CD14-positive monocyte (primary cell): Measurements from ENCODE around the gene TEX50. TPM values are rescaled to one million over a fixed set of nuclear protein-coding genes. Genes with fewer than 3 reads are reported as not detected.
"Not testable (repeated sequence)": the region's sequence is repeated elsewhere in the genome, so short reads cannot be mapped to it uniquely, and the experiment has no call there.

Experiments
- DNase-seq, 3 donors: peaks; one replicate each; pipeline ENCODE4 v3.0.0-alpha.2; 2011 to 2022
- H2AFZ ChIP-seq: 2 replicates; pipeline ENCODE4 v1.6.0; 2012; ENCODE audit warnings: mild to moderate bottlenecking, low read depth, low read length, inconsistent platforms; ENCODE audit not compliant: insufficient read depth, poor library complexity, severe bottlenecking
- H3K27ac ChIP-seq, 2 donors: 1 replicate in 1 of 2; 2 replicates in 1 of 2; pipeline ENCODE4 v1.5.1; 2012 to 2013; ENCODE audit warnings: low read length in 2 of 2, control low read depth in 1 of 2, inconsistent platforms in 1 of 2, low read depth in 1 of 2, mild to moderate bottlenecking in 1 of 2
- H3K27me3 ChIP-seq, 2 donors: one replicate each; pipeline versions ENCODE4 v1.6.0 to v1.6.1; 2011 to 2013; ENCODE audit warnings: low read length in 2 of 2; ENCODE audit not compliant: control insufficient read depth in 2 of 2, insufficient read depth in 2 of 2
- H3K36me3 ChIP-seq, 2 donors: replicated peaks in 1 of 2; 1 replicate in 1 of 2; 2 replicates in 1 of 2; pipeline versions ENCODE4 v1.5.1 to v1.6.1; 2012 to 2013; ENCODE audit warnings: low read length in 2 of 2, control low read depth in 1 of 2, inconsistent platforms in 1 of 2, mild to moderate bottlenecking in 1 of 2; ENCODE audit not compliant: insufficient read depth in 2 of 2, control insufficient read depth in 1 of 2
- H3K4me1 ChIP-seq, 2 donors: 1 replicate in 1 of 2; 2 replicates in 1 of 2; pipeline versions ENCODE4 v1.5.1 to v1.6.1; 2012 to 2013; ENCODE audit warnings: low read length in 2 of 2, control low read depth in 1 of 2, inconsistent platforms in 1 of 2, mild to moderate bottlenecking in 1 of 2, moderate library complexity in 1 of 2; ENCODE audit not compliant: insufficient read depth in 2 of 2, control insufficient read depth in 1 of 2
- H3K4me2 ChIP-seq: replicated peaks from 2 replicates; pipeline ENCODE3; 2012; ENCODE audit warnings: low read length, moderate library complexity, mild to moderate bottlenecking; ENCODE audit not compliant: poor library complexity, severe bottlenecking; ENCODE audit errors: extremely low read depth
- H3K4me3 ChIP-seq, 3 experiments: fragments of 200-600 bp in 1 of 3; sonication (generic) in 1 of 3; replicated peaks in 1 of 3; 1 replicate in 2 of 3; 2 replicates in 1 of 3; pipeline ENCODE4 v1.5.1; 2011 to 2013; ENCODE audit warnings: low read length in 3 of 3, mild to moderate bottlenecking in 3 of 3, control low read depth in 2 of 3, low read depth in 2 of 3, inconsistent platforms in 1 of 3, moderate library complexity in 1 of 3
- H3K79me2 ChIP-seq: 2 replicates; pipeline ENCODE4 v1.6.0; 2012; ENCODE audit warnings: mild to moderate bottlenecking, control low read depth, inconsistent platforms, low read length, moderate library complexity; ENCODE audit not compliant: insufficient read depth
- H3K9ac ChIP-seq: 2 replicates; pipeline ENCODE4 v1.6.0; 2017; ENCODE audit warnings: low read length, mild to moderate bottlenecking; ENCODE audit not compliant: insufficient read depth, poor library complexity, severe bottlenecking
- H3K9me3 ChIP-seq, 2 donors: replicated peaks in 1 of 2; 1 replicate in 1 of 2; 2 replicates in 1 of 2; pipeline versions ENCODE4 v1.5.1 to v1.6.1; 2012 to 2013; ENCODE audit warnings: low read length in 2 of 2, control low read depth in 1 of 2; ENCODE audit not compliant: control insufficient read depth in 1 of 2, insufficient read depth in 1 of 2
- H4K20me1 ChIP-seq: 2 replicates; pipeline ENCODE4 v1.6.0; 2012; ENCODE audit warnings: mild to moderate bottlenecking, low read length, control low read depth, moderate library complexity; ENCODE audit not compliant: insufficient read depth
- H3K27ac Mint-ChIP-seq, 7 donors: one replicate each; pipeline ENCODE4 v1.8.0; 2020; ENCODE audit warnings: mild to moderate bottlenecking in 7 of 7, mixed read lengths in 7 of 7, moderate library complexity in 6 of 7, inconsistent platforms in 2 of 7
- H3K27me3 Mint-ChIP-seq, 3 donors: one replicate each; pipeline ENCODE4 v1.8.0; 2021 to 2022; ENCODE audit warnings: low read depth in 3 of 3, mild to moderate bottlenecking in 3 of 3, mixed read lengths in 3 of 3, moderate library complexity in 3 of 3, inconsistent platforms in 1 of 3
- H3K36me3 Mint-ChIP-seq, 2 donors: one replicate each; pipeline ENCODE4 v1.8.0; 2020; ENCODE audit warnings: mixed read lengths in 2 of 2, inconsistent platforms in 1 of 2, mild to moderate bottlenecking in 1 of 2
- H3K4me1 Mint-ChIP-seq: one replicate; pipeline ENCODE4 v1.8.0; 2020; ENCODE audit warnings: mild to moderate bottlenecking, mixed read lengths
- H3K4me3 Mint-ChIP-seq, 2 donors: one replicate each; pipeline ENCODE4 v1.8.0; 2020; ENCODE audit warnings: mild to moderate bottlenecking in 2 of 2, mixed read lengths in 2 of 2, moderate library complexity in 1 of 2
- H3K9me3 Mint-ChIP-seq, 7 donors: one replicate each; pipeline ENCODE4 v1.8.0; 2020 to 2022; ENCODE audit warnings: mixed read lengths in 7 of 7, mild to moderate bottlenecking in 6 of 7, moderate library complexity in 6 of 7, inconsistent platforms in 2 of 7
- CTCF ChIP-seq: fragments of 200-600 bp; IDR thresholded peaks from one replicate; pipeline ENCODE4 v1.8.0; 2022; ENCODE audit warnings: antibody characterized with exemption, mild to moderate bottlenecking
- whole genome bisulfite sequencing: methylation state at CpG from one replicate; pipeline ENCODE4 v1.1.5; 2013; ENCODE audit warnings: missing lambda C conversion rate; ENCODE audit not compliant: insufficient coverage; 5-methylcytosine and 5-hydroxymethylcytosine counted together
- intact Hi-C, 2 donors: fragments of 100-400 bp; cut with micrococcal nuclease; formaldehyde crosslinking; loops; one replicate each; pipeline versions ENCODE4 v1.15.0 to v1.15.1; 2023
- polyA plus RNA-seq, 3 donors: library from polyadenylated mRNA; depleted of rRNA in 1 of 3; unstranded in 2 of 3; stranded (reverse) in 1 of 3; fragments of 300-500 nt in 2 of 3; fragments of >200 nt in 1 of 3; fragmentation: Illumina TruSeq in 2 of 3; gene quantifications; 1 replicate in 2 of 3; 2 replicates in 1 of 3; pipeline ENCODE4 v1.2.3, GENCODE V29; 2012 to 2021

Gene TEX50
- polyA plus RNA-seq, 3 donors, result not detected

GRCh38 chr1:173603056-173603591 lies 32.0 kb upstream of the TEX50 start, which contains the start of gene SLC9C2:
SLC9C2 (minus strand) TSS chr1:173603072; CDS start chr1:173601776, 1,296 bp downstream.
- Mint-ChIP-seq H3K4me3 (peak within 1 kb of the TSS; percentile 53 to 81), H3K4me1 (peaks cover 10% of the 10 kb centered on the region), H3K36me3 (no peaks in the 10 kb centered on the region), H3K9me3 (peaks cover 0 to 3% (median 2%) of the 10 kb centered on the region in 7 donors), H3K27me3 (no peaks in the 10 kb centered on the region), H3K27ac (peak within 1 kb of the TSS in 3 of 7 donors; percentile 17 to 25 (median 22))
- DNase-seq, result peak in 2 of 3 donors; percentile 6 to 7
- Histone ChIP-seq H3K36me3 (no peaks in the 10 kb centered on the region), H2AFZ (peak within 1 kb of the TSS; percentile 37), H3K79me2 (no peaks in the 10 kb centered on the region), H3K27ac (no peak within 1 kb of the TSS), H3K4me1 (no peaks in the 10 kb centered on the region), H4K20me1 (no peaks in the 10 kb centered on the region), H3K27me3 (no peaks in the 10 kb centered on the region), H3K4me3 (peak within 1 kb of the TSS; percentile 12 to 49 (median 39)), H3K9ac (no peak within 1 kb of the TSS), H3K4me2 (peak within 1 kb of the TSS; percentile 45), H3K9me3 (no peaks in the 10 kb centered on the region)
- WGBS, result no CpG with 5 or more reads among the region's 5 CpGs
- intact Hi-C loops, result no loop called here
- no peak for TF ChIP-seq CTCF

GRCh38 chr1:173608503-173609216 lies 26.5 kb upstream of the TEX50 start:
- H3K27ac Mint-ChIP-seq, result no peak overlapping the region
- Histone ChIP-seq H2AFZ (no peak overlapping the region), H3K4me2 (no peak overlapping the region), H3K27ac (no peak overlapping the region), H3K9ac (no peak overlapping the region), H3K4me3 (no peak overlapping the region), H3K36me3 (no peaks in the 10 kb centered on the region), H3K4me1 (no peaks in the 10 kb centered on the region), H3K79me2 (no peaks in the 10 kb centered on the region), H3K27me3 (no peaks in the 10 kb centered on the region), H4K20me1 (no peaks in the 10 kb centered on the region), H3K9me3 (peaks cover 3 to 7% of the 10 kb centered on the region in 2 donors)
- no peaks in the 10 kb centered on the region for H3K27me3 Mint-ChIP-seq
- intact Hi-C loops, result no loop called here
- H3K9me3 Mint-ChIP-seq, result peaks cover 10 to 18% (median 13%) of the 10 kb centered on the region in 7 donors
- no peaks in the 10 kb centered on the region for H3K4me1 Mint-ChIP-seq
- WGBS, result 100% methylated on average over 2 of the region's 4 CpGs
- H3K4me3 Mint-ChIP-seq, result no peak overlapping the region
- H3K36me3 Mint-ChIP-seq, result no peaks in the 10 kb centered on the region
- TF ChIP-seq CTCF, result no peak
- DNase-seq, result no peak

GRCh38 chr1:173613086-173613485 lies 22.1 kb upstream of the TEX50 start:
- 98% methylated on average over 15 of the region's 32 CpGs for WGBS
- not testable (repeated sequence) for H2AFZ ChIP-seq, H3K79me2 ChIP-seq

More at GRCh38 chr1:173613086-173613485, 22.1 kb upstream of the TEX50 start:
- H3K4me3 ChIP-seq, H3K36me3 ChIP-seq, H3K4me2 ChIP-seq, H3K4me1 Mint-ChIP-seq, DNase-seq, H3K4me1 ChIP-seq, intact Hi-C loops, H3K36me3 Mint-ChIP-seq, H3K27me3 Mint-ChIP-seq, H3K27ac Mint-ChIP-seq, H4K20me1 ChIP-seq, H3K4me3 Mint-ChIP-seq, H3K9ac ChIP-seq, H3K27ac ChIP-seq, H3K27me3 ChIP-seq: not testable (repeated sequence)
- H3K9me3 ChIP-seq, result peaks cover 7 to 18% of the 10 kb centered on the region in 2 donors
- peaks cover 16 to 38% (median 24%) of the 10 kb centered on the region in 7 donors for H3K9me3 Mint-ChIP-seq
